LNCaP clone FGC (cell line): ENCODE results near the gene FAM227A.

Experiments used
- DNase-seq: peaks from one replicate; pipeline ENCODE4 v3.0.0-alpha.2; 2011; ENCODE audit warnings: low read depth
- H3K4me3 ChIP-seq: 2 replicates; pipeline ENCODE4 v1.5.1; 2011; ENCODE audit warnings: mild to moderate bottlenecking, low read depth, low read length, control low read depth
- TF ChIP-seq, protein P1 (sequence below): IDR thresholded peaks from 2 replicates; pipeline ENCODE4 v1.5.1; 2012; ENCODE audit warnings: mild to moderate bottlenecking; ENCODE audit not compliant: control insufficient read depth, insufficient read depth; ENCODE audit errors: extremely low read depth

Gene FAM227A

DNA sequence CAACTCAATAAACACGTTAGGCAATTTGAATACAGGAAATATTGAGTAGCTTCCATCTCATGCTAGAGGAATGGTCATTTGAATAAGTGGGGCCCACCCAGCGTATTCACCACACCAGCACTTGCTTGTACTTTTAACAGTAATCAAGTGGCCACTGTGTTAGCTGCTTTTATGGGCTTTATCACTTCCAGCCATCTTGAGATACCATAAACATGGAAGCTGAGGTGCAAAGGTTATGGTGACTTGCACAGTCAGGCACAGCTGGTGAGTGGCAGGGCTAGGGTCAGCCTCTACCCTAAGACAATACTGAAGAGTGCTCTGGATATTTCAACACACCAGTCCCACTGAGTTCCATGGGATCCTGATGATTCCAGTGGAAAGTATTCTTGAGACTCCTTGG is 37.9 kb upstream of the FAM227A start:
- TF ChIP-seq, protein P1, sequence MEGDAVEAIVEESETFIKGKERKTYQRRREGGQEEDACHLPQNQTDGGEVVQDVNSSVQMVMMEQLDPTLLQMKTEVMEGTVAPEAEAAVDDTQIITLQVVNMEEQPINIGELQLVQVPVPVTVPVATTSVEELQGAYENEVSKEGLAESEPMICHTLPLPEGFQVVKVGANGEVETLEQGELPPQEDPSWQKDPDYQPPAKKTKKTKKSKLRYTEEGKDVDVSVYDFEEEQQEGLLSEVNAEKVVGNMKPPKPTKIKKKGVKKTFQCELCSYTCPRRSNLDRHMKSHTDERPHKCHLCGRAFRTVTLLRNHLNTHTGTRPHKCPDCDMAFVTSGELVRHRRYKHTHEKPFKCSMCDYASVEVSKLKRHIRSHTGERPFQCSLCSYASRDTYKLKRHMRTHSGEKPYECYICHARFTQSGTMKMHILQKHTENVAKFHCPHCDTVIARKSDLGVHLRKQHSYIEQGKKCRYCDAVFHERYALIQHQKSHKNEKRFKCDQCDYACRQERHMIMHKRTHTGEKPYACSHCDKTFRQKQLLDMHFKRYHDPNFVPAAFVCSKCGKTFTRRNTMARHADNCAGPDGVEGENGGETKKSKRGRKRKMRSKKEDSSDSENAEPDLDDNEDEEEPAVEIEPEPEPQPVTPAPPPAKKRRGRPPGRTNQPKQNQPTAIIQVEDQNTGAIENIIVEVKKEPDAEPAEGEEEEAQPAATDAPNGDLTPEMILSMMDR = no peak
- no peak overlapping the region for H3K4me3 ChIP-seq

DNA sequence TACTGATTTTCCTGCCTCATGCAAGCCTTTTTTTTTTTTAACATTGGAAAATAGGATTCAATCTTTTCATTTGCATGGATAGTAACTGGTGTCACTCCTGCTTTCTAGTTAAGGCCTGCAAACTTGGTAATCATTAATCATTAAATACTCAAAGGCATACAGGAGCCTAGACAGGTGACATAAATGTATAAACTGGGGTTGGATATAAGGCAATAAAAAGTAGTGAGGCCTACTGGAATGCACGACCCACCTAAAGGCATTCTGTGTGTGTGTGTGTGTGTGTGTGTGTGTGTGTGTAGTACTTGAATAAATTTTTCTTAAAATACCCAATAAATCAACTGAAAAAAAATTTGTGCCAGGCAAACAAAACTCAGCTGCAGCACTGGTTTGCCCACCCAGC is 33.5 kb upstream of the FAM227A start:
- H3K4me3 ChIP-seq = no peak overlapping the region
- no peak for DNase-seq
- TF ChIP-seq, protein P1 = no peak

More for the DNA sequence above, 37.9 kb upstream of the FAM227A start:
- DNase-seq = no peak

DNA sequence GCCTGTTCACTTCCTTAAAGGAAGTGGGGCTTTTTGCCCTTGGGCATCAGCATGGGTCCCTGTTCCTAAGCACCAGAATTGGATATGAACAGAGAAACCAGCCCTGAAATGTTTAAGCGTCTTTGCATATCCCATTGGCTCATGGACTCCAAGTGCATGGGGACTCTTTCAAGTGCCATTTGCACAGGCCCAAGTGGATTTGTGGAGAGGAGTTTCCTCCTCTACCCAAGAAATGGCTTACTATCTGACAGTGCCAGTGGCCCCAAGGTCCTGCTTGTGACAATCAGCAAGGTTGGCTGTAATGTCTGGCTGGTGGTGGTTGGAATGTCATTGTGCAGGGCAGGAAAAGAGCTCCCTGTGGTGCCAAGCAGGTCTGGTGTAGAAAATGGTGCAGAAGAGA is 29.6 kb upstream of the FAM227A start:
- no peak for DNase-seq
- no peak overlapping the region for H3K4me3 ChIP-seq
- TF ChIP-seq, protein P1 = no peak

DNA sequence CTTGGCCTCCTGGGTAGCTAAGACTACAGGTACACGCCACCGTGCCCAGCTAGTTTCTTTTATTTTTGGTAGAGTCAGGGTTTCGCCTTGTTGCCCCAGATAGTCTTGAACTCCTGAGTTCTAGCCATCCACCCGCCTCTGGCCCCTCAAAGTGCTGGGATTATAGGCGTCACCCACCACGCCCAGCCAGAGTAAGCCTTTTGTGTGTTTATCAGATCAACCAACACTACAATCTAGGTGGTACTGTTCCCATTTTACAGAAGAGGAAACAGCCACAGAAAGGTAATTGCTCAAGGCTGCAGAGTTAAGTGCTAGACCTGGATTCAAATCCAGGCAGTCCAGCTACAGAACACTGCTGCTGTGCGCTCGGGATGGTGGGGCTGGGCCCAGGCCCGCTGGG is 28.7 kb upstream of the FAM227A start:
- no peak overlapping the region for H3K4me3 ChIP-seq
- TF ChIP-seq, protein P1 = no peak
- DNase-seq = no peak

DNA sequence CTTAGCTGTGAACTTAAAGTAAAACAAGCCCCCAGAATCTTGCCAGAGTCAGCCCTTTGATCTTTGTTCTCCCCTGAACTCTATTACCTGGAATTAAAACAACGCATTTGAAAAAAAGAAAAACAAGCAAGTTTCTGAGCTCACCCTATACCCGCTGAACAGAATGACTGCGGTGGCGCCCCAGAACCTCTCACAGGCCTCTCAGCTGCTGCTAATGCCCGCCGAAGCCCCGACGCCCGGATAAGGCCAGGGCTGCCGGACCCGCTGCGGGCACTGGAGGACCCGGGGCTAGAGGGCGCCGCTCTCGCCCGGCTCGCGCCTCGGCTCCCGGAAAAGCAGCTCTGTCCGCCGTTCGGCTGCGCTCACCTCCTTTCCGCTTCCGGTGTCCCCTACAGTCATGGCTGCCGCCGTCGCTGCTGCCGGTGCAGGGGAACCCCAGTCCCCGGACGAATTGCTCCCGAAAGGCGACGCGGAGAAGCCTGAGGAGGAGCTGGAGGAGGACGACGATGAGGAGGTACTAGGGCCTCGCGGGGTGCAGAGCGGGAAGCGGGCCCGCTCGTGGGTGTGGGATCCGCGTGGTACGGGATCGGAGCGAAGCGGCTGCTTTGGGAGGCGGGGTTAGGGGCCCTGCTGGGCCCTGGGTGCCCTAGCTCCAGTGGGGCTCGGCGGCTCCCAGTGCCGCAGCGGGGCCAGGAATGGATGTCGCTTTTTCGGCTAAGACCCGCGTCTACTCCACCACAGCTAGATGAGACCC is 25.6 kb upstream of the FAM227A start, which contains the start of gene TOMM22:
Gene TOMM22 (plus strand): TSS at position 376 of the 754 bp plus-strand sequence. CDS start 22 bp downstream, at position 398.
- TF ChIP-seq, protein P1 = peak; percentile 82
- DNase-seq = peak; percentile 50
- H3K4me3 ChIP-seq = peak within 1 kb of the TSS; percentile 97

DNA sequence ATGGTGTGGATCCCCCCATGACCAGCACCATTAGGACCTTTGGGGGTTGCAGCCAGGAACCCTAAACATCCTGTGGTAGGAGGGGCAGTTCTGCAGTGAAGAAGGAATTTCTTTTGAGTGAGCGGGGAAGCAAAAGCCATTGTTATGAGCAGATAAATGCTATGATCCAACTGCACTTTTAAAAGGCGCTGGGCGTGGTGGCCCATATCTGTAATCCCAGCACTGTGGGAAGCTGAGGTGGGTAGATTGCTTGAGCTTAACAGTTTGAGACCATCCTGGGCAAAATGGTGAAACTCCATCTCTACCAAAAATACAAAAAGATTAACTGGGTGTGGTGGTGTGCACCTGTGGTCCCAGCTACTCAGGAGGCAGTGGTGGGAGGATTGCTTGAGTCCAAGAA is 19.6 kb upstream of the FAM227A start:
- no peak overlapping the region for H3K4me3 ChIP-seq
- DNase-seq = no peak
- TF ChIP-seq, protein P1 = no peak

DNA sequence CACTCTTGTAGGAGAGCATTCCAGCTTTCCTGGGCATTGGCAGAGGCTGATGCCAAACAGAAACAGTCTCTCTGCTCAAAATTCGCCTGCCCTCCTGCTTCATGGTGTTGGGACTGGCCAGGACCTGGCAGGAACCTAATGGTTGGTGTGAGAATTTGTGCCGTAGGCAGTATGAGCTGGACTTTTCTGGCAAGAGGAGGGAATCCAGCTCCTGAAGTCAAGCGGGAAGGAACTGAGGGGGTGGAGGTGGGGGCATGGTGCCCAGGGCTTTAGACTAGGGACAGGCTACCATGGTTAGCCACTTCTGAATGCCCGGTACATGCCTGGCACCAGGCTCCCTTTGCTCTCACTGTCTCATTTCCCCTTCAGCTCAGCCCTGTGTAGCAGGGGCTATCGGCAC is 18.7 kb upstream of the FAM227A start:
- no peak for DNase-seq
- TF ChIP-seq, protein P1 = no peak
- no peak overlapping the region for H3K4me3 ChIP-seq
